22Rv1 (cell line): Measurements from ENCODE around the gene GIPR.

Experiments used
- H3K27ac ChIP-seq: fragments of 450-650 bp; 2 replicates; pipeline ENCODE4 v1.5.1; 2017
- ZFX ChIP-seq: fragments of 450-650 bp; IDR thresholded peaks from 2 replicates; pipeline ENCODE4 v1.6.1; 2017; ENCODE audit warnings: antibody characterized with exemption, borderline replicate concordance
- TF ChIP-seq, protein P1 (sequence below): fragments of 450-650 bp; IDR thresholded peaks from 2 replicates; pipeline ENCODE4 v1.5.1; 2017; ENCODE audit warnings: mild to moderate bottlenecking

The GIPR gene

DNA sequence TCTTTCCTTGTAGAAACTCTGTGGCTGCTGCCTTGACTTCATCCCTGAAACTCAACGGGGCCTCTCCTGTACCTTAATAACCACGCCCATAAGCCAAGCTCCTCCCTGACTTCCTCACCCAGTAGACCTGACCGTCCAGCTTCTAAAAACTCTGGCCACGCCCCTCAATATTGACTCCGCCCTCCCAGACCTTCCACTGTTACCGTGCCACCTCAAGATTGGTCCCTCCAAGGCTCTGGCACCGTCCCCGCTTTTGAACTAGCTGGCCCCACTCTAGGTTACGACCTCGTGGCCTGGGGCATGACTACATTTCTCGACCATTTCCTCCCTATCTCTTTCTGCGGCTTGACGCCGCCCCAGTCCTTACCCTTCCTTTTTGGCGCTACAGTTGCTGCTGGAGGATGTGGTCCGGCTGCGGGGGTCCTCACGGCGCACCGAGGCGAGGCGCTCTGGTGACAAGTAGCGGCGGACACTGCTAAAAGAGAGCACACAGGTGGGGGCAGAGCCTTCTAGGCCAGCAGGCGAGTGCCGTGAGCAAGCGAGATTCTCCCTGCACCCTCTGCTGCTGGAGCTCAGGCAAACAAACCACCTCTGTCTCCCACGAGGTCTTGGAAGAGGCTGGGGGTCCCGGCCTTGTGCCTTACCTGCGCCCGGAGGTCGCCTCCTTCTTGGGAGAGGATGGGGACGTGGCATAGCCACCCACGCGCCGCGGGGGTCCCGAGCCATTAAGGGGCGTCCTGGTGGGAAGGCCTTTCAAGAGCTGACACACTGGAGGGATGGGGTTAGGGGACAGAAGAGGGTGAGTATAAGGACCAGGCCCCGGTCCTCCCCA lies 26.5 kb upstream of the GIPR start:
- H3K27ac ChIP-seq, result peak overlapping the region; percentile 92
- TF ChIP-seq, protein P1, sequence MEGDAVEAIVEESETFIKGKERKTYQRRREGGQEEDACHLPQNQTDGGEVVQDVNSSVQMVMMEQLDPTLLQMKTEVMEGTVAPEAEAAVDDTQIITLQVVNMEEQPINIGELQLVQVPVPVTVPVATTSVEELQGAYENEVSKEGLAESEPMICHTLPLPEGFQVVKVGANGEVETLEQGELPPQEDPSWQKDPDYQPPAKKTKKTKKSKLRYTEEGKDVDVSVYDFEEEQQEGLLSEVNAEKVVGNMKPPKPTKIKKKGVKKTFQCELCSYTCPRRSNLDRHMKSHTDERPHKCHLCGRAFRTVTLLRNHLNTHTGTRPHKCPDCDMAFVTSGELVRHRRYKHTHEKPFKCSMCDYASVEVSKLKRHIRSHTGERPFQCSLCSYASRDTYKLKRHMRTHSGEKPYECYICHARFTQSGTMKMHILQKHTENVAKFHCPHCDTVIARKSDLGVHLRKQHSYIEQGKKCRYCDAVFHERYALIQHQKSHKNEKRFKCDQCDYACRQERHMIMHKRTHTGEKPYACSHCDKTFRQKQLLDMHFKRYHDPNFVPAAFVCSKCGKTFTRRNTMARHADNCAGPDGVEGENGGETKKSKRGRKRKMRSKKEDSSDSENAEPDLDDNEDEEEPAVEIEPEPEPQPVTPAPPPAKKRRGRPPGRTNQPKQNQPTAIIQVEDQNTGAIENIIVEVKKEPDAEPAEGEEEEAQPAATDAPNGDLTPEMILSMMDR, result no peak
- no peak for TF ChIP-seq ZFX

DNA sequence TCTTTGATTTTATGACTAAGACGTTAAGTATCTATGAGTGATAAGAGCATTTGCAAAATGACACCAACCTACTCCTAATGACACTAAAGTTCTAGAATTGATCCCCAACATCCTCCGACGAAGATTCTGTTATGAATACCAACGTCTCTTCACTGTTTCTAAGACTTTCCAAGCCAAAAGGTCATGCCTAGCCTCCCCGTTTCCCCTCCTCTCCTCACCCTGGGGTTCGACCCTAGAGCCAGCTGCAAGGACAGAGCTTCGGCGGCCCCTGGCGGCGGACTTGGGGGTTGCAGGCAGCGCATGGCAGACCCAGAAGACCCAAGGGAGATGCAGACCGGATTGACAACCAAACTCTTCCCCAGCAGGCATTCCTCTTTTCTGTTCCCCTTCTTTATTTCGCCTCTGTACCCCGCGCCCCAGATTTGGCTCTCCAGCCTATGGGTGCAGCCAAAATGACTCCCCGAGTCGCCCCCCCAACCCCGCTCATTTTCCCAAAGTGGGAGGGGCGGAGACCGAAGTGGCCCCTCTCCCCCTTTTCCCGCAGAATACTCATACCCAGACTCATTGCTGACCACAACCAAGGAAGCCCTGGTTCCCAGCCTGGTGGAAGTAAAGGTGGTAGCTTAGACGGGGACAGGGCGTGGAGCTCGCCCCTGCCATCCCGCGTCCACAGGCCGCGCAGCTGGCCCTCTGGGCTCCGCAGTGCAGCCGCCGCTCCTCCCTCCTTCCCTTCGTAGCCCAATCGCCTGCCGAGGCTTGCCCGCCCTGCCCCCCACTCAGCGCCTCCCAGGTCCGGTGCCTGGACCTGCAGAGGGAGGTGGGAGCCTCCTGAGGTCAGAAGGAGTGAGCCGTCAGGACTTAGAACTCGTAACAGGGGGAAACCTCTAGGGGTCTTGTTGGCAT lies 24.7 kb upstream of the GIPR start:
- peak overlapping the region; percentile 92 for H3K27ac ChIP-seq

DNA sequence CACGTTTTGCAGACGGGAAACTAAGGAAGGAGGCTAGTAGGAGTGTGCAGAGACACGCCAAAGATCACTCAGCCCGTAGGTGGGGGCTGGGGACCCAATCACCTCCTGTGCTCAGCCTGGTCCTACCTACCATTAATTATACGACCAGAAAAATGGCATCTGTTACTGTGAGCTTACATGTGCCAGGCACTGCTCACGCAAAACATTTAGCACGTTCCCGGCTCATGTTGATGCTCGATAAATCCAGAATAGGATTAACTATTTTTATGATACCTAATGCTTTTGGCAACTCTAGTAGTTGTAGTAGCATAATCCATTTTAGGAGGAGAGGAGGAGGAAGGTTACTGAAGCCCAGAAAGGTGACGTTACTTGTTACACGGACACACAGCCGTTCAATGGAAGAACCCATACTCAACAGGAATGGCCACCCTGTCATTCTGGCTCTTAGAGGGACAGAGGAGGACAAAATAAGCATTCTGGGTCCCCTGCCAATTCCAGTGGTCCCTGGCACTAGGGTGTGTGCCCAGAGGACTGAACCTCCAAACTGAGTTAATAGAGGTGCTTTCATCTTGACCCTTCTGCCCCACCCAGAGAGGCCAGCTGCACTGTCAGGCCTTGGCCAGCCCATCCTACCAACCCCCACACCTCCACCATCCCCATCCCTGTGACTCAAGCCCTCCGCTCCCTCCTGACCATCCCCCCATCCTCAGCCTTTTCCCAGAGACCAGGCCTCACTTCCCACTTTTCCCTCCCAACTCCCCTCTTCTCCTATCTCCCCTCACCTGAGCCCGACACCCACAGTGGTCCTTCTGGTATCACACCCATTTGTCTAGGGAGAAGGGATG lies 23.9 kb upstream of the GIPR start:
- H3K27ac ChIP-seq, result peak overlapping the region; percentile 92
- no peak for TF ChIP-seq ZFX
- TF ChIP-seq, protein P1, result no peak

More for the DNA sequence above, 24.7 kb upstream of the GIPR start:
- TF ChIP-seq, protein P1, result peak; percentile 96
- no peak for TF ChIP-seq ZFX

DNA sequence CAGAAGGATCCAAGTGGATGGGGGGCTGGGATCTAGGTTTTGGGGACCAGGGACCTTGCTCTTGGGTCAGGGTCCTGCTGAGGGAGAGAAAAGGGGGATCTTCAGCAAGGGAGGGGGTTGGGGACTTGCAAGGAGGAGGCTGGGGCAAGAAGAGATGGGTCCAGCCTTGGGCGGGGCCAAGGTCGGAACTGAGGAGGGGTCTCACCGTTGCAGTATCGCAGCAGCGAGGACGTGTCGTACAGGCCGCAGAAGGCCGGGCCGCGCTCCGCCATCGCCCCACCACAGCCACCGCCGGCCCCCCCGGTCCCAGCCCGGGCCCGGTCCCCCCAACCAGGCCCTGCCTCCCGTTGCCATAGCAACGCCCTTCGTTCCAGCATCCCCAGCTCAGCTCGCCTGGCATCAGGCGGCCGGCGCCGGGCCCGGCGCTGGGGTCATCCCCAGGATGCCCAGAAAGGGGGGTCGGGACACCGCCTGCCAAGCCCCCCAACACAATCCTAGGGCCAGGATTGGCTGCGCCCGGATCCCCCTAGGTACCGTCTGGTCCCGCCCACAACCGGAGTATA lies 22.9 kb upstream of the GIPR start:
- no peak for TF ChIP-seq ZFX
- TF ChIP-seq, protein P1, result no peak
- no peak overlapping the region for H3K27ac ChIP-seq

DNA sequence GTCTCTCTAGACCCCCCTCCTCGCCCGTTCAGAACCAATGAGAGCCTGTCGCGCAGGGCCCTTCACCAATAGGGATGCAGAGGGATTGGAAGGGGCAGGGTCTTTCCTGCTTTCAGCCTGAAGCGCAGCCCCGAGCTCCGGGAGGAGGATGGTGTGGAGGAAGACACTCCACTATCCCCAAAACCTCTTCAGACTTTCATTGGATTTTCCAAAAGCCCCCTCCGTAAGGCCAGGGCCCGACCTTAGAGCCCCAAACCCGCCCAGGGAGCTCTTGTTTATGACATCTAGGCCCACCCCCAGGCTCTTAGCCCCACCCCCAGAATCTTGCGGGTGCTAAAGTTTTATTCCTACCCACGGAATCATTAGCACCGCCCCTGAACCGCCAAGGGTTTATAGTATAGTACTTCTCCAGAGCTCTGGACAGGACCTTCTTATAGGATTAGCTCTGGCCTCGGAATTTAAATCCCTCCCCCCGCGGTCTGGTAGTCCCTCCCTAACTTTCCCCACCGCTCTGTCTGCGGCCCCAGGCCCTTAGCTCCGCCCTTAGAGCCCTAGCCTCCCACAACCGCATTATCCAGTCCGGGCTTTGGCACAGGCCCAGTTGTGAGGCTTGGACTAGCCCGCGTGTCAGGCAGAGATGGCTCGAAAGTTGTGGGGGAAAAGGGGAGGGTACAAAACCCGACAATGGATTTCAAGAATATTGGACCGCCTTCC lies 22.2 kb upstream of the GIPR start:
- TF ChIP-seq, protein P1, result no peak
- no peak for TF ChIP-seq ZFX
- H3K27ac ChIP-seq, result no peak overlapping the region

DNA sequence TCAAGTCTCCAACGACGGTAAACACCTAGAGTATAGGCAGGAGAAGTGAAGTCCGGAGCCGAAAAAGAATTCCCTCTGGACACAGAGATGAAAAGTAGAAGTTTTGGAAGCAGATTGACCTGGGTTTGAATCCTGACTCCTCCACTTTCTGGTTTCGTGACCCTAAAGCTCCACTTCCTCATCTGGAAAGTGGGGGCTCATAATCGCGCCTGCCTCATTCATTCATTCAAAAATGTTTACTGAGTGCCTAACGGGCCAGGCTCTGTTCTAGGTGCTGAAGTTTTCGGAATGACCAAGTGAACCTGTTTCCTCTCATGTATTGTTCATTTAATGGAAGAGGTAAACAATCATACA lies 21.7 kb upstream of the GIPR start:
- H3K27ac ChIP-seq, result no peak overlapping the region
- no peak for TF ChIP-seq ZFX
- TF ChIP-seq, protein P1, result no peak
